ENCODE results near the gene CCDC24. TPM values are rescaled to one million over a fixed set of nuclear protein-coding genes. Genes with fewer than 3 reads are reported as not detected.

The CCDC24 gene
- total RNA-seq = 10 to 100 TPM in 3 of 6 donors, 1 to 10 TPM in 3; 7.3 to 14.5 (median 10.0) TPM

GRCh38 chr1:43991476-43992231 is at the start of gene CCDC24:
Gene CCDC24, plus strand, starts transcription at chr1:43991599. Its CDS starts 280 bp downstream, at chr1:43991879.
- Histone ChIP-seq H3K27me3 (no peaks in the 10 kb centered on the region), H3K27ac (peak within 1 kb of the TSS; percentile 74 to 85 (median 80)), H3K4me3 (peak within 1 kb of the TSS; percentile 66 to 82 (median 78)), H3K36me3 (no peaks in the 10 kb centered on the region), H3K9me3 (no peaks in the 10 kb centered on the region), H3K4me1 (peaks cover 14 to 20% (median 15%) of the 10 kb centered on the region in 4 donors)
- TF ChIP-seq EP300 (IDR thresholded peaks at IDR 0.05) (no peak), POLR2A (IDR thresholded peaks at IDR 0.05) (peak in 1 of 4 donors; percentile 60), POLR2AphosphoS5 (IDR thresholded peaks at IDR 0.05) (peak; percentile 8 to 50), CTCF (IDR thresholded peaks at IDR 0.05) (peak in 1 of 6 experiments; percentile 25)
- DNase-seq (peak; percentile 93 to 96), ATAC-seq (ENCODE audit: low FRiP score in 2 of 2) (peak; percentile 88 to 93)
- WGBS, 2 donors = 1% methylated on average over 19 to 47 of the region's 66 CpGs

GRCh38 chr1:43942411-43942810 is 49.0 kb upstream of the CCDC24 start:
- peaks cover 11 to 16% (median 13%) of the 10 kb centered on the region in 4 donors for H3K4me1 ChIP-seq
- H3K27ac ChIP-seq = no peak overlapping the region
- H3K9me3 ChIP-seq = no peaks in the 10 kb centered on the region
- ATAC-seq (ENCODE audit: low FRiP score in 2 of 2) (no peak), DNase-seq (no peak)
- no peak overlapping the region for H3K4me3 ChIP-seq
- no peaks in the 10 kb centered on the region for H3K27me3 ChIP-seq
- H3K36me3 ChIP-seq = no peaks in the 10 kb centered on the region
- TF ChIP-seq EP300 (IDR thresholded peaks at IDR 0.05) (no peak), CTCF (IDR thresholded peaks at IDR 0.05) (no peak), POLR2A (IDR thresholded peaks at IDR 0.05) (no peak), POLR2AphosphoS5 (IDR thresholded peaks at IDR 0.05) (no peak)
- 92 to 93% methylated on average over 3 of the region's 3 CpGs for WGBS, 2 donors

- Histone ChIP-seq H3K9me3 (no peaks in the 10 kb centered on the region), H3K36me3 (peaks cover 0 to 5% (median 2%) of the 10 kb centered on the region in 4 donors), H3K4me1 (peaks cover 24 to 40% (median 26%) of the 10 kb centered on the region in 4 donors), H3K27me3 (no peaks in the 10 kb centered on the region), H3K4me3 (no peak overlapping the region), H3K27ac (no peak overlapping the region)
- ATAC-seq (ENCODE audit: low FRiP score in 2 of 2) = no peak
- 95 to 100% methylated on average over 1 of the region's 1 CpG for WGBS, 2 donors
- no peak for DNase-seq
- TF ChIP-seq POLR2A (IDR thresholded peaks at IDR 0.05) (no peak), EP300 (IDR thresholded peaks at IDR 0.05) (no peak), CTCF (IDR thresholded peaks at IDR 0.05) (no peak), POLR2AphosphoS5 (IDR thresholded peaks at IDR 0.05) (no peak)
These were observed 46.5 kb upstream of the CCDC24 start for GRCh38 chr1:43944860-43945259.

GRCh38 chr1:43945674-43946235 is 45.6 kb upstream of the CCDC24 start:
- H3K4me3 ChIP-seq = peak overlapping the region; percentile 61 to 77 (median 69)
- peaks cover 0 to 11% (median 3%) of the 10 kb centered on the region in 4 donors for H3K36me3 ChIP-seq
- no peak for TF ChIP-seq POLR2A (IDR thresholded peaks at IDR 0.05)
- no peak for TF ChIP-seq CTCF (IDR thresholded peaks at IDR 0.05)
- TF ChIP-seq EP300 (IDR thresholded peaks at IDR 0.05) = no peak
- no peak for TF ChIP-seq POLR2AphosphoS5 (IDR thresholded peaks at IDR 0.05)
- H3K9me3 ChIP-seq = no peaks in the 10 kb centered on the region
- no peak for ATAC-seq (ENCODE audit: low FRiP score in 2 of 2)
- peaks cover 24 to 45% (median 26%) of the 10 kb centered on the region in 4 donors for H3K4me1 ChIP-seq
- WGBS, 2 donors = 0 to 4% methylated on average over 3 of the region's 3 CpGs
- DNase-seq = no peak
- H3K27ac ChIP-seq = peak overlapping the region; percentile 96 to 99 (median 99)
- H3K27me3 ChIP-seq = no peaks in the 10 kb centered on the region
